Fibroblast of the aortic adventitia (primary cell): ENCODE results near the gene STK32A. TPM values are rescaled to one million over a fixed set of nuclear protein-coding genes. Genes with fewer than 3 reads are reported as not detected.

Source experiments
- DNase-seq: peaks from one replicate; pipeline ENCODE4 v3.0.0-alpha.2; 2010; ENCODE audit warnings: low read depth
- H3K4me3 ChIP-seq: 2 replicates; pipeline ENCODE4 v1.5.1; 2011; ENCODE audit warnings: low read depth, mild to moderate bottlenecking, control low read depth, low read length, moderate library complexity
- CTCF ChIP-seq: IDR thresholded peaks from 2 replicates; pipeline ENCODE4 v1.5.1; 2011; ENCODE audit warnings: mild to moderate bottlenecking, low read length, control low read depth, inconsistent platforms; ENCODE audit not compliant: insufficient read depth
- total RNA-seq: library from RNA; depleted of rRNA; stranded (reverse); fragments of >200 nt; gene quantifications from 2 replicates; pipeline ENCODE4 v1.2.3, GENCODE V29; 2012; ENCODE audit warnings: low replicate concordance

STK32A gene
- total RNA-seq, 1 donor: 2.3 TPM

- H3K4me3 ChIP-seq: no peak overlapping the region
- no peak for DNase-seq
- TF ChIP-seq CTCF: no peak
Observed at GRCh38 chr5:147332658-147333057, 97.8 kb downstream of the STK32A start.

GRCh38 chr5:147336876-147337275 lies 102.0 kb downstream of the STK32A start:
- H3K4me3 ChIP-seq: no peak overlapping the region
- no peak for TF ChIP-seq CTCF
- DNase-seq: no peak

GRCh38 chr5:147339313-147339712 lies 104.5 kb downstream of the STK32A start:
- no peak for DNase-seq
- no peak for TF ChIP-seq CTCF
- no peak overlapping the region for H3K4me3 ChIP-seq

- TF ChIP-seq CTCF: no peak
- DNase-seq: no peak
- H3K4me3 ChIP-seq: no peak overlapping the region
Observed at GRCh38 chr5:147340941-147341340, 106.1 kb downstream of the STK32A start.

- no peak for TF ChIP-seq CTCF
- H3K4me3 ChIP-seq: no peak overlapping the region
- no peak for DNase-seq
Observed at GRCh38 chr5:147341345-147341744, 106.5 kb downstream of the STK32A start.

GRCh38 chr5:147344861-147345260 lies 110.0 kb downstream of the STK32A start:
- no peak for TF ChIP-seq CTCF
- no peak overlapping the region for H3K4me3 ChIP-seq
- no peak for DNase-seq

GRCh38 chr5:147346006-147346561 lies 111.3 kb downstream of the STK32A start:
- no peak for TF ChIP-seq CTCF
- DNase-seq: no peak
- H3K4me3 ChIP-seq: no peak overlapping the region
